PC-3 (cell line): ENCODE data around the gene TXNDC17.

Experiments used
- CTCF ChIP-seq: fragments of 300-600 bp; sonication (generic); conservative IDR thresholded peaks from 2 replicates; pipeline ENCODE4 v1.5.1; 2017; ENCODE audit warnings: antibody characterized with exemption, low read depth, mild to moderate bottlenecking, low read length
- EZH2 ChIP-seq: fragments of 300-600 bp; sonication (generic); IDR thresholded peaks from one replicate; pipeline ENCODE4 v1.6.1; 2017; ENCODE audit warnings: antibody characterized with exemption, mild to moderate bottlenecking, low read length; ENCODE audit not compliant: unreplicated experiment

- TF ChIP-seq CTCF: no peak
- no peak for TF ChIP-seq EZH2
Observed at GRCh38 chr17:6651354-6651918, 10.6 kb downstream of the TXNDC17 start, which contains the start of the genes C17orf100 and MED31.
